GM12872 (cell line): ENCODE measurements around the gene RABGAP1L.

Source experiments
- TF ChIP-seq, protein P1 (sequence below): IDR thresholded peaks from 3 replicates; pipeline ENCODE4 v1.5.1; 2011; ENCODE audit warnings: low read depth, mild to moderate bottlenecking, low read length, moderate library complexity; ENCODE audit not compliant: insufficient read depth

Gene RABGAP1L

DNA sequence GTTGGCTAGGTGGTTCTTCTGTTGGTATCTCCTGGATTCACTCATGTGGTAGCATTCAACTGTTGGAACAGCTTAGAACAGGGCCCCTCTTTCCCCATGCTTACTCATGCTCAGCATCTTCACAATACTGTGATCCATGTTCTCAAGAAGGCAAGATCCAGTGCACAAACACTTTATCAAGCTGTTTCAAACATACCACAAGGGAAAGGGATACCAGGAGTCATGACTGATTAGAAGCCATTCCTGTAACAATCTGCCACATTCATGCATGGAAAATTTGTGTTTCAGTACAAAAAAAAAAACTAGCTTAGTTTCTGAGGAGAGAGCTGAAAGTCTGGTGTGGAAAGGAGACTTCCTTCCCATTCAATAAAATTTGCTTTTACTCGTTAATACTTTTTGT is 670.7 kb downstream of the RABGAP1L start:
- TF ChIP-seq, protein P1, sequence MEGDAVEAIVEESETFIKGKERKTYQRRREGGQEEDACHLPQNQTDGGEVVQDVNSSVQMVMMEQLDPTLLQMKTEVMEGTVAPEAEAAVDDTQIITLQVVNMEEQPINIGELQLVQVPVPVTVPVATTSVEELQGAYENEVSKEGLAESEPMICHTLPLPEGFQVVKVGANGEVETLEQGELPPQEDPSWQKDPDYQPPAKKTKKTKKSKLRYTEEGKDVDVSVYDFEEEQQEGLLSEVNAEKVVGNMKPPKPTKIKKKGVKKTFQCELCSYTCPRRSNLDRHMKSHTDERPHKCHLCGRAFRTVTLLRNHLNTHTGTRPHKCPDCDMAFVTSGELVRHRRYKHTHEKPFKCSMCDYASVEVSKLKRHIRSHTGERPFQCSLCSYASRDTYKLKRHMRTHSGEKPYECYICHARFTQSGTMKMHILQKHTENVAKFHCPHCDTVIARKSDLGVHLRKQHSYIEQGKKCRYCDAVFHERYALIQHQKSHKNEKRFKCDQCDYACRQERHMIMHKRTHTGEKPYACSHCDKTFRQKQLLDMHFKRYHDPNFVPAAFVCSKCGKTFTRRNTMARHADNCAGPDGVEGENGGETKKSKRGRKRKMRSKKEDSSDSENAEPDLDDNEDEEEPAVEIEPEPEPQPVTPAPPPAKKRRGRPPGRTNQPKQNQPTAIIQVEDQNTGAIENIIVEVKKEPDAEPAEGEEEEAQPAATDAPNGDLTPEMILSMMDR: no peak

DNA sequence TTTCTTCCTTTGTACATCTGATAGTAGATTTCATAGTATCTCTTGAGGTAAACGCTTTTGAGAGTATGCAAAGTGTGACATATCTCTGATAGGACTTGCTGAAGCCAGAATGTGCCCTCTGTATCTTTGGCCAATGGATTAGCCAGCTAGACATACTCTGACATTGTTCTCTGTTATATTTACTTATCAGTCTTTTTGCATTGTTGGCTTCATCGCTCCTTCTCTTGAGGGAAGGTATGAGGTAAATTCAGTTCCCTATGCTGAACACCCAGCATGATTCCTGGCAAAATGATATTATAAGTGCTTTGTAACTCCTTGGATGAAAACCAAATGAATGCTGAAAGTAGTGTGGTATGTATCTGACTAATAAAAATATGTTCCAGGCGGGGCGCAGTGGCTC is 677.2 kb downstream of the RABGAP1L start:
- TF ChIP-seq, protein P1: no peak

DNA sequence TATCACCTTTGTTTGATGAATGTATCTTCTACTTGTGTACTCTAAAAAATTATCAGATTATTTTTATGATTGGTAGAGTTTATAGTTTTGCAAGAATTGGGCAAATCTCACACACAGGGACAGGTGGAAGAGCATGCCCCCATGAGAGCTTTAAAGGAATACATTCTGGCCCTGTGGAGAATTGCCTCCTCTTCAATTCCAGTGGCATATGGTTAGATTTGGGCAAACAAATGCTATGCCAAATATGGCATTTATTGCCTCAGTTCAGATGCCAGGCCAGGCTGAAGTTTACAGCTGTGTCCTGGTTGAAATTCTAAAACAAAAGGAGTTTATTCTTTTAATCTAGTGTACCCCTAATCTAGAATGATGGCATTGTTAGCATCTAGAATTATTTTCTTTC is 678.1 kb downstream of the RABGAP1L start:
- TF ChIP-seq, protein P1: no peak

DNA sequence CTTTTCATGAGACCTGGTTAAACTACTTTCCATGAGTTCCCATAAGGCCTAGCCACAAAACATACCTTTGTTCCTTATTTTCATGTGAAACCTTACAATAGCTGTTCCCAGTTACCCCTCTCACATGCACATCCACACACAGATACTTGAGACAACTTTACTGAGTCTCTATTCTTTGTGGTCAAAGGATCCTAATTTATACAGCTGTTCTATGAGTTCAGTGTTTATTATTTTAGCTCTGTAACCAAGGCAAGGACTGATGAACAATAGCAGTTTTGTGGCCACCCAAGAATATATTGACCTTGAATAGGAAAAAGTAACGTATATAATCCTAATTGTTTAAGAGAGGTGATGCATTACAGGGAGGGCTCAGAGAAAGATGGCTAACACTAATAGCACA is 679.9 kb downstream of the RABGAP1L start:
- TF ChIP-seq, protein P1: no peak

DNA sequence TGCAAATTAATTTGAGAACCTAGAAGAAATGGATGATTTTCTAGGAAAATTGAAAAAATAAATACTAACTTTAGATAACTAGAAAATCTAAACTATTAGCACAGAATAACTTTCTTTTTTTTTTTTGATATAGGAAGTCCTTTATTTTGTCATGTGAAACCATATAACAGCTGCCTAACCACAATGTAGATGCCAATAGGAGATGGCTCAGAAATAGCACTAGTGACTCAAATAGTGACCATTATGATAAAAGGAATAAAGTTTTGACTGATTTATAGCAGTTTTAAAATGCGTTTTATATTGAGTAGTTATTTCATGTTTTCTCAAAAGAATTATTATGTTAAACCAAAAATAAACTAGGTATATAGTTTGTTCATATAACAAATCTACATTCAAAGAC is 682.4 kb downstream of the RABGAP1L start:
- TF ChIP-seq, protein P1: no peak

DNA sequence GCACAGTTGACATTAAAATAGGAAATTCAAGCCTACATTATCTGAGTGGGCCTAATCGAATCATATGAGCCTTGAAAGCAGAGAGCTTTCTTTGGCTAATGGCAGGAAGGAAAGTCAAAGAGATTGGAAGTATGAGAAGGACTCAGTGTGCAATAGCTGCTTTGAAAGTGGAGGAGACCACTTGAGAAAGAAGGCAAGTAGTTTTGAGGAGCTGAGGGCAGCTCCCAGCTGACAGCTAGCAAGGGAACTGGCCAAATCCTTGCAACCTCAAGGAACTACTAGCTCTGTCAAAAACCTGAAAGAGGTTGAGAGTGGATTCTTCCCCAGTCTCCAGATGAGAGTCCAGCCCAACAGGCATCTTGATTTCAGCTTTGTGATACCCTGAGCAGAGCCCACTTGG is 691.4 kb downstream of the RABGAP1L start:
- TF ChIP-seq, protein P1: no peak

DNA sequence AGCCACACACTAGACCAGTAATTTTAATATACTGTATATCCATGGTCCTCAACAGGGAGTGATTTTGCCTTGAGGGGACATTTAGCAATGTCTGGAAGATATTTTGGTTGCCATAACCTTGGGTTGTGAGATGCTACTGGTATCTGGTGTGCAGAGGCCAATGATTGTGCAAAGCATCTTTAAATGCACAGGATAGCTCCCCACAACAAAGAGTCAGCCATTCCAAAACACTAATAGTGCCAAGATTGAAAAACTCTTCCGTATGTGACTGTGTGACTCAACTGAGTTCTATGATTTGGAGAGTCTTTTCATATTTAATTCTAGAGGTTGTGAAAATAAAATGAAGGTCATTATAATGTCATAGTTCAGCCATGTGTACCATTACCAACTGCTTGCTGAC is 699.0 kb downstream of the RABGAP1L start:
- TF ChIP-seq, protein P1: no peak

DNA sequence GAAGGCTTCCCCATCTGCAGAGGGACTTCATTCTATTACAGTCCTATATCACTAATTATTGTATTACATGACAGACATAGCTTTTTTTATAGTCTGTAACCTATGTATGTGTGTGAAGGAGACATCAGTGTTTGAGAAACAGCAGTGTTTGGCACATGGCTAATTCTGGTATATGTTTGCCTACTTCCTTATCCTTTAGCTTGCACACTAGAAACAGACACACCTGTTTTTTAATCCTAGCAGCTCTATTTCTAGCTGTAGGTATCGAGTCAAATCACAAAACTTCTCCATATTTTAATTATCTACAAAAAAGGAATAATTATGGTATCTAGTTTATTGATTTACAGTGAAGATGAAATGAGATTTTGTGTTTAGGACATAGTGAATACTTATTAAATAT is 711.0 kb downstream of the RABGAP1L start:
- TF ChIP-seq, protein P1: no peak
